ENCODE measurements around the gene DDX46. TPM values are rescaled to one million over a fixed set of nuclear protein-coding genes. Genes with fewer than 3 reads are reported as not detected.

DDX46 gene
- total RNA-seq, 1 experiment from 2014 or later: 128 TPM

DNA sequence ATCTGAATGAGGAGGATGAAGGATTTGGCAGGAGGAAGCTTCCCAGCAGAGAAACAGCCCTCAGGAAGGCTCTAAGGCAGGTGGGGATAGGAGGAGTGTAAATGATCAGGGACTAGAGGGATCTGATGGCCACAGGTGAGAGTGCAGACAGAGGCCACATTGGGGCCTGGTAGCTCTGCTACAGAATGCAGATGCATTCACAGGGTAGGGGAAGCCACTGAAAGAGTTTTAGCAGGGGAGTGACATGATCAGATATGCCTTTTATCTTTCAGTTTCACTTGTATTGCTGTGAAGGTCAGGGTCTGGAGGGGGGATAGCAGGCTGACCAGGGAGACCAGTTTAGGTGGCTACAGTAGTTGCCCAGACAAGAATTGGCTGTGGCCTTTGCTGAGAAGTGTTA lies 118.6 kb downstream of the DDX46 start:
- no peak for DNase-seq (ENCODE audit: low spot score)
- Histone ChIP-seq H3K36me3 (ENCODE audit: insufficient read depth, low read length, poor library complexity, severe bottlenecking) (no peaks in the 10 kb centered on the region), H3K4me3 (ENCODE audit: low read depth, low read length, poor library complexity, severe bottlenecking) (no peak overlapping the region), H3K27ac (ENCODE audit: low read depth, low read length, poor library complexity, severe bottlenecking) (no peak overlapping the region), H3K4me1 (ENCODE audit: insufficient read depth, low read length, poor library complexity, severe bottlenecking) (peaks cover 10% of the 10 kb centered on the region), H3K9me3 (ENCODE audit: low read depth, low read length, poor library complexity, severe bottlenecking) (no peaks in the 10 kb centered on the region), H3K27me3 (replicated peaks; ENCODE audit: insufficient read depth, low read depth, low read length, poor library complexity) (no peaks in the 10 kb centered on the region)
- no peak for TF ChIP-seq EZH2 (IDR thresholded peaks at IDR 0.05; ENCODE audit: borderline replicate concordance, low read depth, low read length, poor library complexity, severe bottlenecking)
- TF ChIP-seq, protein P1, sequence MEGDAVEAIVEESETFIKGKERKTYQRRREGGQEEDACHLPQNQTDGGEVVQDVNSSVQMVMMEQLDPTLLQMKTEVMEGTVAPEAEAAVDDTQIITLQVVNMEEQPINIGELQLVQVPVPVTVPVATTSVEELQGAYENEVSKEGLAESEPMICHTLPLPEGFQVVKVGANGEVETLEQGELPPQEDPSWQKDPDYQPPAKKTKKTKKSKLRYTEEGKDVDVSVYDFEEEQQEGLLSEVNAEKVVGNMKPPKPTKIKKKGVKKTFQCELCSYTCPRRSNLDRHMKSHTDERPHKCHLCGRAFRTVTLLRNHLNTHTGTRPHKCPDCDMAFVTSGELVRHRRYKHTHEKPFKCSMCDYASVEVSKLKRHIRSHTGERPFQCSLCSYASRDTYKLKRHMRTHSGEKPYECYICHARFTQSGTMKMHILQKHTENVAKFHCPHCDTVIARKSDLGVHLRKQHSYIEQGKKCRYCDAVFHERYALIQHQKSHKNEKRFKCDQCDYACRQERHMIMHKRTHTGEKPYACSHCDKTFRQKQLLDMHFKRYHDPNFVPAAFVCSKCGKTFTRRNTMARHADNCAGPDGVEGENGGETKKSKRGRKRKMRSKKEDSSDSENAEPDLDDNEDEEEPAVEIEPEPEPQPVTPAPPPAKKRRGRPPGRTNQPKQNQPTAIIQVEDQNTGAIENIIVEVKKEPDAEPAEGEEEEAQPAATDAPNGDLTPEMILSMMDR (conservative IDR thresholded peaks at IDR 0.05; ENCODE audit: low read depth, low read length): no peak
- intact Hi-C loops (cut with micrococcal nuclease; ENCODE audit: unreplicated experiment): no loop called here
- ChIA-PET CTCF (no interaction called here), POLR2A (ENCODE audit: low non-redundant PET) (interaction anchor here (0.6 kb wide), 1 partner anchor 611 kb away, joined by 8 read pairs; no protein-coding TSS in a partner anchor)
- BruUV-seq (replicated peaks): no TSS peak

DNA sequence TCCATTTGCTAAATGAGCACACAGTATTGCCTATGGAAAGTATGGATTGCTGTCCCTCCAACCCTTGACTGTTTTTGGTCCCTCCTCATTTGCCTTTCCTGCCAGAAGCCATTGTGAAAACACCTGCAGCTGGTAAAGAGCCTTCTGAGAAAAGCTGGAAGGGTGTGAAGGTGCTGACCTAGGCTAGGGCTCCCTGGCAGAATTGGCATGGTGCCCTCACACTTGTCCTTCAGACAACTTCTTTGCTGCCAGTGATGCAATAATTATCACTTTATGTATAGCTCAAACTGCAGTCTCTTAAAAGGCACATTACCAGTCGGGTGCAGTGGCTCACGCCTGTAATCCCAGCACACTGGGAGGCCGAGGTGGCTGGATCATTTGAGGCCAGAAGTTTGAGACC lies 119.8 kb downstream of the DDX46 start:
- H3K27ac ChIP-seq (ENCODE audit: low read depth, low read length, poor library complexity, severe bottlenecking): no peak overlapping the region
- H3K9me3 ChIP-seq (ENCODE audit: low read depth, low read length, poor library complexity, severe bottlenecking): no peaks in the 10 kb centered on the region
- no peak overlapping the region for H3K4me3 ChIP-seq (ENCODE audit: low read depth, low read length, poor library complexity, severe bottlenecking)
- POLR2A ChIA-PET (ENCODE audit: low non-redundant PET): no interaction called here
- intact Hi-C loops (cut with micrococcal nuclease; ENCODE audit: unreplicated experiment): no loop called here
- no peaks in the 10 kb centered on the region for H3K36me3 ChIP-seq (ENCODE audit: insufficient read depth, low read length, poor library complexity, severe bottlenecking)
- CTCF ChIA-PET: no interaction called here
- no peak for DNase-seq (ENCODE audit: low spot score)
- H3K4me1 ChIP-seq (ENCODE audit: insufficient read depth, low read length, poor library complexity, severe bottlenecking): peaks cover 10% of the 10 kb centered on the region
- no peaks in the 10 kb centered on the region for H3K27me3 ChIP-seq (replicated peaks; ENCODE audit: insufficient read depth, low read depth, low read length, poor library complexity)
- TF ChIP-seq, protein P1 (conservative IDR thresholded peaks at IDR 0.05; ENCODE audit: low read depth, low read length): no peak
- TF ChIP-seq EZH2 (IDR thresholded peaks at IDR 0.05; ENCODE audit: borderline replicate concordance, low read depth, low read length, poor library complexity, severe bottlenecking): no peak
- BruUV-seq (replicated peaks): no TSS peak

DNA sequence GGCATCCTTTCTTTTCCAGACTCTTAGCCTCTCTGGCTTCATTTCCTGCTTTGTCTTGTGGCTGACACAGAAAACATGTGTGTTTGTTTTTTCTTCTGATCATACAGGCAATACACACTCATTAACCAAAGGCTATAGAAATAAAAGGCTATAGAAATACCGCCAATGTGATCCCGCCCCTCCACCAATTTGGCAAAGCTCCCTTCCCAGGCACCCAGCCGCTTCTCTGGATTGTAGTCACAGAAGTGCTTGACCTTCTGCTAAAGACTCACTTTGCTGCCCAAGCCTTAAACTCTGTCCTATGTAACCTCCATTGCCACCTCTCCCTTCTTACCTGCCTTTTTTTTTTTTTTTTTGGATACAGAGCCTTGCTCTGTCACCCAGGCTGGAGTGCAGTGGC lies 120.9 kb downstream of the DDX46 start:
- H3K27me3 ChIP-seq (replicated peaks; ENCODE audit: insufficient read depth, low read depth, low read length, poor library complexity): no peaks in the 10 kb centered on the region
- H3K4me1 ChIP-seq (ENCODE audit: insufficient read depth, low read length, poor library complexity, severe bottlenecking): peaks cover 4% of the 10 kb centered on the region
- no TSS peak for BruUV-seq (replicated peaks)
- H3K36me3 ChIP-seq (ENCODE audit: insufficient read depth, low read length, poor library complexity, severe bottlenecking): no peaks in the 10 kb centered on the region
- H3K4me3 ChIP-seq (ENCODE audit: low read depth, low read length, poor library complexity, severe bottlenecking): no peak overlapping the region
- ChIA-PET POLR2A (ENCODE audit: low non-redundant PET) (no interaction called here), CTCF (no interaction called here)
- no peaks in the 10 kb centered on the region for H3K9me3 ChIP-seq (ENCODE audit: low read depth, low read length, poor library complexity, severe bottlenecking)
- intact Hi-C loops (cut with micrococcal nuclease; ENCODE audit: unreplicated experiment): no loop called here
- DNase-seq (ENCODE audit: low spot score): no peak
- TF ChIP-seq, protein P1 (conservative IDR thresholded peaks at IDR 0.05; ENCODE audit: low read depth, low read length): no peak
- no peak for TF ChIP-seq EZH2 (IDR thresholded peaks at IDR 0.05; ENCODE audit: borderline replicate concordance, low read depth, low read length, poor library complexity, severe bottlenecking)
- no peak overlapping the region for H3K27ac ChIP-seq (ENCODE audit: low read depth, low read length, poor library complexity, severe bottlenecking)

Other genes starting within 250 kb of the DDX46 start
- gene JADE2, start 233.1 kb upstream of the DDX46 start, total RNA-seq (2021): 15.8 and 18.4 TPM in 2 replicates
- 52.4 and 53.6 TPM in 2 replicates for gene SAR1B, start 126.0 kb upstream of the DDX46 start, total RNA-seq (2021)
- gene SEC24A, start 110.0 kb upstream of the DDX46 start, total RNA-seq (2021): 22.0 TPM in 2 replicates
- gene CAMLG, start 20.2 kb upstream of the DDX46 start, total RNA-seq (2021): 37.6 and 38.8 TPM in 2 replicates
- gene C5orf24, start 87.2 kb downstream of the DDX46 start, total RNA-seq (2021): 66.4 and 67.6 TPM in 2 replicates
- 40.7 and 42.0 TPM in 2 replicates for gene TXNDC15, start 115.6 kb downstream of the DDX46 start, total RNA-seq (2021)
- gene PCBD2, start 146.4 kb downstream of the DDX46 start, total RNA-seq (2021): 13.8 and 14.6 TPM in 2 replicates
- 0.90 and 1.0 TPM in 2 replicates for gene CATSPER3, start 209.1 kb downstream of the DDX46 start, total RNA-seq (2021)

Measured in A673 (cell line).